Muscle layer of duodenum (tissue), 2 donors: ENCODE data around the gene FSD2.
"Not testable (repeated sequence)": the region's sequence is repeated elsewhere in the genome, so short reads cannot be mapped to it uniquely, and the experiment has no call there.

ENCODE experiments used
- H3K27ac ChIP-seq: one replicate; pipeline ENCODE4 v1.7.0; 2013; ENCODE audit warnings: mild to moderate bottlenecking, low read length
- H3K27me3 ChIP-seq: one replicate; pipeline ENCODE4 v1.7.0; 2013; ENCODE audit warnings: low read depth, mild to moderate bottlenecking, control low read depth, low read length
- H3K36me3 ChIP-seq, 2 donors: one replicate each; pipeline ENCODE4 v1.7.0; 2013; ENCODE audit warnings: low read length in 2 of 2, control low read depth in 1 of 2, mild to moderate bottlenecking in 1 of 2; ENCODE audit not compliant: insufficient read depth in 2 of 2, control insufficient read depth in 1 of 2
- H3K4me1 ChIP-seq, 2 donors: one replicate each; pipeline ENCODE4 v1.7.0; 2013; ENCODE audit warnings: low read length in 2 of 2, mild to moderate bottlenecking in 2 of 2, control low read depth in 1 of 2, moderate library complexity in 1 of 2; ENCODE audit not compliant: insufficient read depth in 2 of 2, control insufficient read depth in 1 of 2
- H3K4me3 ChIP-seq, 2 donors: one replicate each; pipeline ENCODE4 v1.7.0; 2013; ENCODE audit warnings: low read length in 2 of 2, low read depth in 1 of 2, mild to moderate bottlenecking in 1 of 2
- H3K9me3 ChIP-seq, 2 donors: one replicate each; pipeline ENCODE4 v1.7.0; 2013; ENCODE audit warnings: low read length in 2 of 2, control low read depth in 1 of 2, mild to moderate bottlenecking in 1 of 2; ENCODE audit not compliant: control insufficient read depth in 1 of 2
- donor health status: healthy.

FSD2 gene

GRCh38 chr15:82788496-82788895 is 17.4 kb downstream of the FSD2 start:
- H3K27me3 ChIP-seq, result no peaks in the 10 kb centered on the region
- H3K9me3 ChIP-seq, result no peaks in the 10 kb centered on the region
- H3K36me3 ChIP-seq, result no peaks in the 10 kb centered on the region
- H3K4me3 ChIP-seq, result no peak overlapping the region
- no peaks in the 10 kb centered on the region for H3K4me1 ChIP-seq
- no peak overlapping the region for H3K27ac ChIP-seq

- Histone ChIP-seq H3K4me1 (no peaks in the 10 kb centered on the region), H3K27me3 (no peaks in the 10 kb centered on the region), H3K36me3 (no peaks in the 10 kb centered on the region), H3K9me3 (no peaks in the 10 kb centered on the region), H3K27ac (no peak overlapping the region), H3K4me3 (no peak overlapping the region)
These were observed 24.5 kb downstream of the FSD2 start for GRCh38 chr15:82781349-82781748.

DNA sequence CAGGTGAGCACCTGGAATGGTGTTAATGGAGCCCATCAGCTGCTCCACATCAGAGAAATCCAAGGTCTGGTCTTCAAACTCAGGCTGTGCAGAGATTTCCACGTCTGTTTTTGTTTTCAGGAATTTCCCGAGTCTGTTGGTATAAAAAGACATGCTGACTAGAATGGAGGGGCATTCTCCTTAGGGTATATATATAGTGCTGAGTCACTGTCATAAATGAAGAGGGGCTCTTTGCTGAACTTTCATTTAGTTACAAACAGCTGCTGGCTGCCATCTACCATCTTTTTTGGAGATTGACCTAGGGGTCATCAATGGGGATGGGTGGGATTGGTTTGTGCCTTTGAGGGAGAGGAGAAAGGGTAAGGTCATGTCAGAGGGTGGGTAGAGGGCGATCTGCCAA is 27.1 kb downstream of the FSD2 start:
- Histone ChIP-seq H3K4me3 (no peak overlapping the region), H3K27me3 (no peaks in the 10 kb centered on the region), H3K4me1 (no peaks in the 10 kb centered on the region), H3K36me3 (no peaks in the 10 kb centered on the region), H3K27ac (no peak overlapping the region), H3K9me3 (no peaks in the 10 kb centered on the region)

GRCh38 chr15:82774496-82774895 is 31.4 kb downstream of the FSD2 start:
- Histone ChIP-seq H3K4me1 (no peaks in the 10 kb centered on the region), H3K9me3 (no peaks in the 10 kb centered on the region), H3K27ac (no peak overlapping the region), H3K27me3 (no peaks in the 10 kb centered on the region), H3K4me3 (no peak overlapping the region), H3K36me3 (no peaks in the 10 kb centered on the region)

DNA sequence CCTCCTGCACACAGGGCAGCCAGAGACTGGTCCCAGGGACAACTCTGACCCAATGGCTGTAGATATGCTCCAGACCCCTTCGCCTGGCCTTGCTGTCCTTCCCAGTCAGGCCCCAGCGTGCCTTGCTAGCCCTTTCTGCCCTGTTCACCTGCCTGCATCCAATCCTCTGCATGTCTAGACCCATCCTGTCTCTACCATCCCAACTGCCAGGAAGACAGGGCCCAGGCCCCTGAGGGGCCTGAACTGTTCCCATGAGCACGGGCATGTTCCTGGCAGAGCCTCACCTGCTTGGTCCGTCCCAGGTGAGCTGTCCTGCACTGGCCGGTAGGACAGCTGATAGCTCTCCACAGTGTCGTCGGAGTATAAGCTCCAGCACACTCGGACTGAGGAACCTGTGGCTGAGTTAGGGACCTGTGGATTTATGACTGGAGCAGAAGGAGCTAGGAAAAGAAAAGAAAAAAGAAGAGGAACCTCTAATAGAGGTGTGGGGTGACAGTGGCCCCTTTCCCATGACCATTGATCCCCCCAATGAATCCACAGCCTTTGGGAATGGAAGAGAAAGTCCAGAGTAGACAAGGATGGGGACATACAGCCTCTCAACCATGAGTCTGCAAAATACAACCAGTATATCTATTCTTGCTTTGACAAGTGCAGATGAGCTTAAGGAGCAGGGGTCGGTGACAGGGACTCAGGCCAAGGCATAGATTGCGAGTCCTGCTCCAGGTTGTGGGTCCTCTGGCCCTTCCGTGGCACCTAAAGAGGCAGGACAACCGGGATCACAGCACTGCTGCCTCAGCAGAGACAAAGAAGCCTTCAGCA is 33.9 kb downstream of the FSD2 start:
- no peaks in the 10 kb centered on the region for H3K27me3 ChIP-seq
- H3K36me3 ChIP-seq, result peaks cover 0 to 3% of the 10 kb centered on the region in 2 donors
- H3K27ac ChIP-seq, result no peak overlapping the region
- no peaks in the 10 kb centered on the region for H3K9me3 ChIP-seq
- no peak overlapping the region for H3K4me3 ChIP-seq
- H3K4me1 ChIP-seq, result no peaks in the 10 kb centered on the region

DNA sequence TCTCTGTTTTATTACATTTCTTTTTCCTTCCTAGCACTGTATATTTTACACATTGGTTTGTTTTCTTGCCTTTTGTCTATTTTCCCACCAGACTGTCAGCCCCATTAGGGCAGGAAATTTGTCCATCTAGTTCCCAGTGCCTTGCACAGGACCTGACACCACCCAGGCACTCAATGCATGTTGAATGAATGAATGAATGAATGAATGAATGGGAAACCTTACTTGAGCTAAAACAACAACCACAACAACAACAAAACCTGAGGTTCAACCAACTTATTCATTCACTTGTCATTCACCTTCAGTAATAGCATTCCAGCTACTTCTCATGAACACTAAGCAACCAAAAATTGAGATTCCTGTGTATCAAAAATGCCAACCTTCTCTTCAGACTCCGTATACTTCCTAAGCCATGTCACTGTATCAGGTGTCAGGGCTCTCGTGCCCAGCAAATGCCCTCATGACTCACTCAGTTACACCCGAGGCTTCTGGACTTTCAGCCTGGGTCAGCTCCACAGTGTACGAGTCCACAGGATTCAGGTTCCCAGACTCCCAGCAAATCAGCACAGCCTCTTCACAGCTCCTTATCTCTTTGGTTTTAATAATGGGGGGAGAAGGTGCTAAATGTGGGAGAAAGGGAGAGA is 37.3 kb downstream of the FSD2 start:
- H3K9me3 ChIP-seq, result no peaks in the 10 kb centered on the region
- H3K4me3 ChIP-seq, result no peak overlapping the region
- H3K27me3 ChIP-seq, result no peaks in the 10 kb centered on the region
- H3K4me1 ChIP-seq, result no peaks in the 10 kb centered on the region
- no peak overlapping the region for H3K27ac ChIP-seq
- peaks cover 8 to 12% of the 10 kb centered on the region in 2 donors for H3K36me3 ChIP-seq

DNA sequence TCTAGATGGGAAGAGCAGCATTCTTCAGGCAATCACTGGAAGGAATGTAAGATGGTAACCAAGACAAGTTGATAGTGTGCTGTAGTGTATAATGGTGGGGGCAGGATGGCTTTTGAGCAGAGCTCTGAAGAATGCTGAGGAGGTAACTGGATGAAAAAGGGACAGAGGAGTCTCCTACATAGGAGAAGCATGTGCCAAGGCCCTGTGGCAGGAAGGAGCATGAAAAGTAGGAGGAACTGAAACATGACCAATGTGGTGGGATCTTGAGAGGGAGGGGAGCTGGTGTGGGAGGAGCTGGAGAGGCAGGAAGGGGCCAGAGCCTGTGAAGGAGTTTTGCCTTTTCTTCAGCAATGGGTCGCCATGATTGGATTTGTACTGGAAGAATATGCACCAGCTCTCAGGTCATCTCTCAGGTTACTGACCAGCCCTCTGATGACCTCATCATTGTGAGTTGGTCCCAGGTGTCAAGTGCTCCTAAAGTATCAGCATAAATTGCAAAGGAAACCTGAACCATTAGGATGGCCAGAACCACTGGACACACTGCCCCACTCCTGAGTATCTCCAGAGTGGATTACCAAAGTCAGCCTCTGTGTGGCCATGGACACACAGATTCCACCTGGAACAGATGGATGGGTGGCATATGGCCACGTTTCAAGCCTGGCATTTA is 38.6 kb downstream of the FSD2 start:
- H3K4me1 ChIP-seq, result no peaks in the 10 kb centered on the region
- H3K27ac ChIP-seq, result no peak overlapping the region
- no peaks in the 10 kb centered on the region for H3K27me3 ChIP-seq
- H3K9me3 ChIP-seq, result no peaks in the 10 kb centered on the region
- H3K4me3 ChIP-seq, result no peak overlapping the region
- H3K36me3 ChIP-seq, result peaks cover 8 to 16% of the 10 kb centered on the region in 2 donors

DNA sequence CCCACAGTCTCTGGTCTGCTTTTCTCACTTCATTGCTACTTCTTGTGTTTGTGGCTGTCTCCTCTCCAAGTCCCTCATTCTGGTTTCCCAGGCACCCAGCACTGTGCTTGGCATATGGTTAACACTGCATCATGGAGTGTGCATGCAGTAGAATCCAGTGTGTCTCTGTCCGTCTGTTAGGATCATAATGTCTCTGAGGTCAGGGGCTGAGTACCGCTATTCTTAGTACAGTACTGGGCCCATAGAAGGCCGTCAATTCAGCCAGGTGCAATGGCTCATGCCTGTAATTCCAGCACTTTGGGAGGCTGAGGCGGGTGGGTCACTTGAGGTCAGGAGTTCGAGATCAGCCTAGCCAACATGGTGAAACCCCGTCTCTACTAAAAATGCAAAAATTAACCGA is 39.7 kb downstream of the FSD2 start:
- not testable (repeated sequence) for H3K27ac ChIP-seq, H3K27me3 ChIP-seq, H3K4me1 ChIP-seq, H3K4me3 ChIP-seq, H3K9me3 ChIP-seq
- H3K36me3 ChIP-seq, result peaks cover 8 to 19% of the 10 kb centered on the region in 2 donors

DNA sequence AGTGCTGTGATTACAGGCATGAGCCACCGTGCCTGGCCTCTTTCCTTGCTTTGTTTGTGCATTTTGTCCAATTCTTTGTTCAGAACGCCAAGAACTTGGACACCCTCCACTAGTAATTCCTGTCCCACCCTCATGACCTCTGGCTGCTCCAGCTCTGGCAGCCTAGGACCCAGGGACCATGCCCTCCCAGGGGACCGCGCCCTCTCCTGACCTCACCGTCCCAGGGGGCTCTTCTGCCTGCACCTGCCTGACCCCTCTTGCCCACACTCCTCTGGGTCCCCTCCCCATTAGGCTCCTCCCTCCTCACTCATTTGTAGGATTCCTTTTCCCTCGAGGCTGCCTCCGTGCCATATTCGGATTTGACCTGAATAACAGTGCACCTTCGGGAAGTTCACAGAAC is 41.1 kb downstream of the FSD2 start:
- no peak overlapping the region for H3K4me3 ChIP-seq
- H3K9me3 ChIP-seq, result no peaks in the 10 kb centered on the region
- no peaks in the 10 kb centered on the region for H3K27me3 ChIP-seq
- peaks cover 8 to 19% of the 10 kb centered on the region in 2 donors for H3K36me3 ChIP-seq
- no peak overlapping the region for H3K27ac ChIP-seq
- no peaks in the 10 kb centered on the region for H3K4me1 ChIP-seq

- Histone ChIP-seq H3K27ac (no peak overlapping the region), H3K36me3 (peaks cover 8 to 20% of the 10 kb centered on the region in 2 donors)
These were observed 41.8 kb downstream of the FSD2 start for GRCh38 chr15:82764117-82764490.

DNA sequence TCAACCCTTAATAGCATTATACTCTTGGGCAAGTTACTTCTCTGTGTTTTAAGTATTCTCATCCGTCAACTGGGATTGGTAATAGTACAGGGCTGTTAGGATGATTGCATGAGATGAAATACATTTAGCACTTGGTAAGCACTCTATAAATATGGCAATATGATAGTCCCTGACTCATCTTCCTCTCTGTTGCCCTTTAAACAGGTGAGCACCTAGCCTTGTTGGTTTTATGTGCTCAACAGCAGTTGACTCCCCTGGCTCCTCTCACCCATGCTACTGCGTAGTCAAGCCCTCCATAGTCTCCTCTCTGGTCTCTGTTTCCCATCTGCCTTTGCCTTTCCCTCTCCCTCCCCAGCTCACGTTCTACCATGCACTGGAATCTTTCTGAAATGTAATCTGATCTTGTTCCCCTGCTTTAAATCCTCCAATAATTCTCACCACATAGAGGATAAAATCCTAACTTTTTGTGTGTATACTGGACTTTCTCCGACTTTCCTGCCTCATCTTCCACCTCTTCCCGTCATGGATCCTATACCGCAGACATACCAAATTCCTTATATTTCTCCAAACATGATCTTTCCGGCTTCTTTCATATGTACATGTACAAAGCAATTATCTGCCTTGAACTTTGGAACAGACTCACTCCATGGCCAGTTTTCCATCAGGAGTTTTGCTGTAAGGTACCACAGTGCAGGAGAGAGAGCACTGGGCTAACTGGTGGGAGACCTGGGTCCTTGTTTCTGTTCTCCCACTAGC is 42.3 kb downstream of the FSD2 start:
- H3K4me1 ChIP-seq, result no peaks in the 10 kb centered on the region
- no peak overlapping the region for H3K27ac ChIP-seq
- peaks cover 11 to 26% of the 10 kb centered on the region in 2 donors for H3K36me3 ChIP-seq
- no peaks in the 10 kb centered on the region for H3K27me3 ChIP-seq
- no peaks in the 10 kb centered on the region for H3K9me3 ChIP-seq
- H3K4me3 ChIP-seq, result no peak overlapping the region

More at GRCh38 chr15:82764117-82764490, 41.8 kb downstream of the FSD2 start:
- Histone ChIP-seq H3K27me3 (no peaks in the 10 kb centered on the region), H3K4me1 (no peaks in the 10 kb centered on the region), H3K9me3 (no peaks in the 10 kb centered on the region), H3K4me3 (no peak overlapping the region)
